ENCODE measurements around the gene MAP1LC3B2. TPM values are rescaled to one million over a fixed set of nuclear protein-coding genes. Genes with fewer than 3 reads are reported as not detected.

The MAP1LC3B2 gene
- total and polyA plus RNA-seq, 2 of the 8 experiments (the other 6 are each of a cell fraction or from before 2014, with no cell fraction given), result 0.39 to 1.5 TPM

GRCh38 chr12:116525418-116526001 lies 33.7 kb upstream of the MAP1LC3B2 start:
- Histone ChIP-seq H3K4ac (replicated peaks; ENCODE audit: insufficient read length, low read depth, low read length) (no peak overlapping the region), H3K23ac (ENCODE audit: insufficient read length) (no peak overlapping the region), H3K79me1 (ENCODE audit: low read depth, low read length) (no peaks in the 10 kb centered on the region), H3K4me3 (ENCODE audit: extremely low read depth in 1 of 4, insufficient read depth in 2 of 4, low read depth in 3 of 4, low read length in 4 of 4) (peak overlapping the region in 1 of 4 experiments; percentile 36; a peak in 1 of 8 replicates), H4K5ac (ENCODE audit: insufficient read length, low read depth, low read length) (no peak overlapping the region), H2AK5ac (ENCODE audit: low read depth, low read length) (no peak overlapping the region), H3K9ac (replicated peaks in 1 of 4; ENCODE audit: extremely low read depth in 1 of 4, low read depth in 3 of 4, low read length in 3 of 4) (peak overlapping the region in 1 of 4 experiments; percentile 38; a peak in 1 of 7 replicates), H2BK20ac (ENCODE audit: low read length) (peak overlapping the region; percentile 66; the same call in 1 of the 2 replicates), H3K18ac (ENCODE audit: extremely low read depth, low read length) (peak overlapping the region; percentile 78), H2BK15ac (ENCODE audit: low read length) (no peak overlapping the region), H2BK12ac (ENCODE audit: low read depth, low read length) (0 out of 2 replicates have a peak overlapping the region, but pooled peaks have one; percentile 85), H3K4me2 (ENCODE audit: insufficient read depth in 1 of 2, low read depth in 2 of 2, low read length in 2 of 2) (peak overlapping the region; percentile 52 to 76), H3K36me3 (ENCODE audit: control insufficient read depth in 2 of 4, insufficient read depth in 4 of 4, low read length in 3 of 4) (no peaks in the 10 kb centered on the region), H3K4me1 (replicated peaks in 1 of 4; ENCODE audit: control insufficient read depth in 3 of 4, insufficient read depth in 4 of 4, low read length in 3 of 4) (peaks cover 2 to 12% (median 6%) of the 10 kb centered on the region in 4 experiments), H4K91ac (replicated peaks; ENCODE audit: insufficient read length, low read length) (no peak overlapping the region), H2BK120ac (replicated peaks; ENCODE audit: low read depth, low read length) (peak overlapping the region; percentile 77), H3K27ac (ENCODE audit: low read depth, low read length) (no peak overlapping the region), H3K23me2 (ENCODE audit: low read depth, low read length) (peaks cover 5% of the 10 kb centered on the region; the same call in 1 of the 2 replicates), H3K27me3 (replicated peaks in 1 of 4; ENCODE audit: control insufficient read depth in 3 of 4, extremely low read depth in 1 of 4, insufficient read depth in 3 of 4, low read length in 3 of 4) (peaks cover 0 to 3% (median 3%) of the 10 kb centered on the region in 4 experiments; a peak in 1 of 7 replicates), H2BK5ac (ENCODE audit: low read depth, low read length) (0 out of 2 replicates have a peak overlapping the region, but pooled peaks have one; percentile 60), H3K56ac (replicated peaks; ENCODE audit: insufficient read length, low read depth, low read length) (no peak overlapping the region), H2AFZ (ENCODE audit: low read length) (peak overlapping the region; percentile 60; the same call in 1 of the 2 replicates), H4K8ac (ENCODE audit: extremely low read depth, insufficient read depth, low read length) (no peak overlapping the region), H3K14ac (ENCODE audit: insufficient read length) (no peak overlapping the region), H3K79me2 (ENCODE audit: control insufficient read depth in 1 of 2, insufficient read depth in 2 of 2, low read length in 2 of 2) (no peaks in the 10 kb centered on the region), H4K20me1 (replicated peaks in 1 of 2; ENCODE audit: control insufficient read depth in 1 of 2, insufficient read depth in 2 of 2, low read length in 2 of 2) (no peaks in the 10 kb centered on the region), H3K9me3 (ENCODE audit: insufficient read depth in 2 of 2, low read depth in 1 of 2, low read length in 1 of 2) (no peaks in the 10 kb centered on the region)
- 45% methylated on average over 15 of the region's 15 CpGs; no CpG with 5 or more reads in 1 of the 2 experiments for WGBS, 2 experiments (ENCODE audit: extremely low coverage in 1 of 2, insufficient coverage in 1 of 2, insufficient read length in 1 of 2, insufficient replicate concordance in 2 of 2, low coverage in 1 of 2, low lambda C conversion rate in 2 of 2, missing lambda C conversion rate in 1 of 2)
- POLR2A ChIA-PET (ENCODE audit: partially characterized antibody), result interaction anchor here (1.6 to 2.4 kb wide), 4 partner anchors 9 to 92 kb away, joined by 4 to 17 read pairs (median 8); no protein-coding TSS in a partner anchor
- FAIRE-seq (no peak), DNase-seq (ENCODE audit: low read depth in 1 of 2, low spot score in 2 of 2) (no peak)
- CTCF ChIA-PET (ENCODE audit: partially characterized antibody), result interaction anchor here (0.6 to 1.2 kb wide), 4 partner anchors 8 to 1806 kb away, joined by 3 to 4 read pairs (median 4); no protein-coding TSS in a partner anchor
- TF ChIP-seq USF2 (IDR thresholded peaks at IDR 0.05; ENCODE audit: low read length) (no peak), CREB1 (IDR thresholded peaks at IDR 0.05) (no peak), RBBP5 (IDR thresholded peaks at IDR 0.05; ENCODE audit: borderline replicate concordance, low read depth, low read length) (0 out of 2 replicates have a peak, but pooled peaks have one; percentile 49)

Measured in H1 (cell line).